ENCODE results near the gene ACTR1A. TPM values are rescaled to one million over a fixed set of nuclear protein-coding genes. Genes with fewer than 3 reads are reported as not detected.
A peak's percentile ranks its signal among the peaks of the same experiment; 100 is the strongest.

The ACTR1A gene
- polyA plus RNA-seq, 3 donors: 72.7 to 79.4 (median 79.0) TPM

DNA sequence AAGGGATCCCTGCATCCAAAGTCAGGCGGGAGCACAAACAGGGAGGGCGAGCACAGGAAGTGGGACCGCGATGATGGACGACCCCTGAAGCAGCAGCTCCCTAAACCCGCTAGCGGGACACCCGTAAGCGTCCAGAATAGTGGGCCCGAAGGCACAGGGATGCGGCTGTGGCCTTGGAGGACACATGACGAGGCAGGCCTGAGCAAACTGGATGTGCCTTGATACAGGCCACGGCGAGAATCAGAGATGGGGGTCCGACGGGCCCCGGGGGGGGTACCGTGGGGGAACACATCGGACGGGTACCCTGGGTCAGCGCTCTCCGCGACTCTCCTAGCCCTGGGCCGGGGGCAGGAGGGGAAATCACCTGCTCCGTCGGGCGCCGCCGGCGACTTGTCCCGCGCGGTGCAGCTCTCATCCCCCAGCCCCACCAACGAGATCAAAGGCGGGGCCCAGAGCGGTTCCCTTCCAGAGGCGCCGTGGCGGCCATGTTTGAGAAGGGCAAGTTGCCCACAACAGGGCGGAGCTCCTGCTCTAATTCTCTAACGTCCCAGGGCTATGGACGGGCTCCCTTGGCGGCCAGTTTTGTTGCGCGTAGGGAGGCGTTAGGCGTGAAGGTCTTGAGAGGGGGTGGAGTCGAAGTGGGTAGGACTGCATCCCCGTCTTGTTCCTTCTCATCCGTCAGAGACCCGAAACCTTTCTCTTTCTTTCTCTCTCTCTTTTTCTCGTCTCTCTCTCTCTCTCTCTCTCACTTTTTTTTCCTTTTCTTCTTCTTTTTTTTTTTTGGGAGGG lies 70.2 kb downstream of the ACTR1A start, which contains the start of gene CUEDC2:
Gene CUEDC2, minus strand, starts transcription at position 413 of the 789 bp plus-strand sequence. CDS start 7,386 bp downstream, outside the sequence.
- Histone ChIP-seq H3K9me3 (replicated peaks in 1 of 2; ENCODE audit: control insufficient read depth in 1 of 2, insufficient read depth in 1 of 2, low read length in 2 of 2) (no peaks in the 10 kb centered on the region), H3K4me1 (ENCODE audit: control insufficient read depth in 1 of 2, insufficient read depth in 2 of 2, low read length in 2 of 2) (peaks cover 41% of the 10 kb centered on the region in 2 donors), H3K9ac (ENCODE audit: insufficient read depth, low read length, poor library complexity, severe bottlenecking) (peak within 1 kb of the TSS; percentile 84), H2AFZ (ENCODE audit: insufficient read depth, low read depth, low read length, poor library complexity, severe bottlenecking) (peak within 1 kb of the TSS; percentile 99), H3K27ac (ENCODE audit: low read depth in 1 of 2, low read length in 2 of 2) (peak within 1 kb of the TSS; percentile 41 to 87), H3K79me2 (ENCODE audit: insufficient read depth, low read length) (peaks cover 15% of the 10 kb centered on the region), H3K4me2 (replicated peaks; ENCODE audit: extremely low read depth, low read length, poor library complexity, severe bottlenecking) (peak within 1 kb of the TSS; percentile 97), H3K36me3 (replicated peaks in 1 of 2; ENCODE audit: control insufficient read depth in 1 of 2, insufficient read depth in 2 of 2, low read length in 2 of 2) (no peaks in the 10 kb centered on the region), H4K20me1 (ENCODE audit: insufficient read depth, low read length) (no peaks in the 10 kb centered on the region), H3K4me3 (replicated peaks in 1 of 3; ENCODE audit: low read depth in 2 of 3, low read length in 3 of 3) (peak within 1 kb of the TSS; percentile 57 to 97 (median 92)), H3K27me3 (ENCODE audit: control insufficient read depth in 2 of 2, insufficient read depth in 2 of 2, low read length in 2 of 2) (no peaks in the 10 kb centered on the region)
- intact Hi-C loops (cut with micrococcal nuclease): loop anchor here in 1 of 2 donors (2.0 kb wide), 1 partner anchor 38 kb away; the partner anchor contains the start of gene NFKB2
- Mint-ChIP-seq H3K27me3 (ENCODE audit: low read depth in 3 of 3) (no peaks in the 10 kb centered on the region), H3K27ac (peak within 1 kb of the TSS; percentile 89 to 94 (median 92)), H3K4me3 (peak within 1 kb of the TSS; percentile 86 to 89), H3K36me3 (peaks cover 2 to 5% of the 10 kb centered on the region in 2 donors), H3K9me3 (peaks cover 0 to 1% (median 0%) of the 10 kb centered on the region in 7 donors), H3K4me1 (peaks cover 45% of the 10 kb centered on the region)
- peak; percentile 91 to 95 (median 94) for DNase-seq
- TF ChIP-seq, protein P1, sequence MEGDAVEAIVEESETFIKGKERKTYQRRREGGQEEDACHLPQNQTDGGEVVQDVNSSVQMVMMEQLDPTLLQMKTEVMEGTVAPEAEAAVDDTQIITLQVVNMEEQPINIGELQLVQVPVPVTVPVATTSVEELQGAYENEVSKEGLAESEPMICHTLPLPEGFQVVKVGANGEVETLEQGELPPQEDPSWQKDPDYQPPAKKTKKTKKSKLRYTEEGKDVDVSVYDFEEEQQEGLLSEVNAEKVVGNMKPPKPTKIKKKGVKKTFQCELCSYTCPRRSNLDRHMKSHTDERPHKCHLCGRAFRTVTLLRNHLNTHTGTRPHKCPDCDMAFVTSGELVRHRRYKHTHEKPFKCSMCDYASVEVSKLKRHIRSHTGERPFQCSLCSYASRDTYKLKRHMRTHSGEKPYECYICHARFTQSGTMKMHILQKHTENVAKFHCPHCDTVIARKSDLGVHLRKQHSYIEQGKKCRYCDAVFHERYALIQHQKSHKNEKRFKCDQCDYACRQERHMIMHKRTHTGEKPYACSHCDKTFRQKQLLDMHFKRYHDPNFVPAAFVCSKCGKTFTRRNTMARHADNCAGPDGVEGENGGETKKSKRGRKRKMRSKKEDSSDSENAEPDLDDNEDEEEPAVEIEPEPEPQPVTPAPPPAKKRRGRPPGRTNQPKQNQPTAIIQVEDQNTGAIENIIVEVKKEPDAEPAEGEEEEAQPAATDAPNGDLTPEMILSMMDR (IDR thresholded peaks at IDR 0.05): no peak
- 0% methylated on average over 37 of the region's 52 CpGs for WGBS (ENCODE audit: insufficient coverage)

DNA sequence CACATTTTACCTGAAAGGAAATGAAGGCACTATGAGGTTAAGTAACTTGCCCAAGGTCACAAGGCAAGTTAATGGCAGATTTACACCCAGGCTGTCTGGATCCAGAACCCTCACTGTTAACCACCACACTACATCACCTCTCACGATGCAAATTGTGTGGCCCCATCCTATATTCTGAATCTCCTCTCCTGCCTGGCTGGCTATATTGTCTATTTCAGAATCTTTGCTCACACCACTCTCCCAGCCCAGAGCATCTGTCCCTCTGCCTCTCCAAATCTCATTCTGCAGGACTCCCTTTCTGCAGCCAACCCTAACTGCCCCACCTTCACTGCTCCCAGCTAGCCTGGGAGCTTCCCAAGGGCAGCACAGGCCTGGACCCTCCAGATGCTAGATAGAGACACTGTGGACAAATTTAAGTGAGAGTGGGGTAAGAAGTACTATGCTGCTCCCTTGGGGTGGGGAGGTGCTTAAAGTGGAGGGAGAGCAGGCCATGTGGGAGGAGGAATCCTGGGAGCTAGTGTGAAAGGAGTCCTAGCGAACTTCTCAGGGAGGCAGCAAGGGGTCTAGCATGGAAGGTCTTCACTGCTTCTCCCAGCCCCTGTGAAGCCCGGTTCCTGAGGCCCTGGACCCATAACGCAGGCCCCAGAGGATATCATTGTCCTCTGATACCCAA lies 70.9 kb downstream of the ACTR1A start:
- Histone ChIP-seq H3K36me3 (replicated peaks in 1 of 2; ENCODE audit: control insufficient read depth in 1 of 2, insufficient read depth in 2 of 2, low read length in 2 of 2) (no peaks in the 10 kb centered on the region), H3K4me2 (replicated peaks; ENCODE audit: extremely low read depth, low read length, poor library complexity, severe bottlenecking) (peak overlapping the region; percentile 97), H4K20me1 (ENCODE audit: insufficient read depth, low read length) (no peaks in the 10 kb centered on the region), H3K9ac (ENCODE audit: insufficient read depth, low read length, poor library complexity, severe bottlenecking) (peak overlapping the region; percentile 84), H2AFZ (ENCODE audit: insufficient read depth, low read depth, low read length, poor library complexity, severe bottlenecking) (peak overlapping the region; percentile 99), H3K27ac (ENCODE audit: low read depth in 1 of 2, low read length in 2 of 2) (peak overlapping the region; percentile 41 to 87), H3K4me3 (replicated peaks in 1 of 3; ENCODE audit: low read depth in 2 of 3, low read length in 3 of 3) (peak overlapping the region; percentile 57 to 97 (median 92)), H3K4me1 (ENCODE audit: control insufficient read depth in 1 of 2, insufficient read depth in 2 of 2, low read length in 2 of 2) (peaks cover 41% of the 10 kb centered on the region in 2 donors), H3K79me2 (ENCODE audit: insufficient read depth, low read length) (peaks cover 15% of the 10 kb centered on the region), H3K27me3 (ENCODE audit: control insufficient read depth in 2 of 2, insufficient read depth in 2 of 2, low read length in 2 of 2) (no peaks in the 10 kb centered on the region), H3K9me3 (replicated peaks in 1 of 2; ENCODE audit: control insufficient read depth in 1 of 2, insufficient read depth in 1 of 2, low read length in 2 of 2) (no peaks in the 10 kb centered on the region)
- no peak for DNase-seq
- Mint-ChIP-seq H3K9me3 (peaks cover 0 to 1% (median 0%) of the 10 kb centered on the region in 7 donors), H3K36me3 (peaks cover 4 to 10% of the 10 kb centered on the region in 2 donors), H3K27ac (peak overlapping the region; percentile 50 to 94 (median 90)), H3K4me3 (peak overlapping the region; percentile 86 to 89), H3K27me3 (ENCODE audit: low read depth in 3 of 3) (no peaks in the 10 kb centered on the region), H3K4me1 (peaks cover 42% of the 10 kb centered on the region)
- TF ChIP-seq, protein P1 (IDR thresholded peaks at IDR 0.05): no peak
- intact Hi-C loops (cut with micrococcal nuclease): loop anchor here in 1 of 2 donors (2.0 kb wide), 1 partner anchor 37 kb away; the partner anchor contains the start of gene NFKB2
- 20% methylated on average over 4 of the region's 4 CpGs for WGBS (ENCODE audit: insufficient coverage)
